T follicular helper cell (primary cell): ENCODE data around the gene CXCL17.
"Not testable (repeated sequence)": the region's sequence is repeated elsewhere in the genome, so short reads cannot be mapped to it uniquely, and the experiment has no call there.

Experiments used
- DNase-seq: peaks from one replicate; pipeline ENCODE4 v3.0.0-alpha.2; 2020; ENCODE audit warnings: low read depth

CXCL17 gene

GRCh38 chr19:42465827-42466280, 23.1 kb upstream of the CXCL17 start:
- no peak for DNase-seq

GRCh38 chr19:42461700-42462324, 19.1 kb upstream of the CXCL17 start:
- DNase-seq: no peak

GRCh38 chr19:42461231-42461630, 18.5 kb upstream of the CXCL17 start:
- DNase-seq: not testable (repeated sequence)

GRCh38 chr19:42459926-42460325, 17.2 kb upstream of the CXCL17 start:
- DNase-seq: no peak

GRCh38 chr19:42455621-42456081, 12.9 kb upstream of the CXCL17 start:
- DNase-seq: no peak

GRCh38 chr19:42455086-42455485, 12.3 kb upstream of the CXCL17 start:
- no peak for DNase-seq

- DNase-seq: no peak
Observed at GRCh38 chr19:42452590-42452989, 9.8 kb upstream of the CXCL17 start.

- DNase-seq: peak; percentile 68
Observed at GRCh38 chr19:42450314-42450934, 7.7 kb upstream of the CXCL17 start.

GRCh38 chr19:42448306-42448705, 5.6 kb upstream of the CXCL17 start:
- DNase-seq: not testable (repeated sequence)

- DNase-seq: no peak
Observed at GRCh38 chr19:42445948-42446347, 3.2 kb upstream of the CXCL17 start.

GRCh38 chr19:42443944-42444398, 1.2 kb upstream of the CXCL17 start:
- DNase-seq: no peak

GRCh38 chr19:42441049-42441445, 1.7 kb downstream of the CXCL17 start:
- no peak for DNase-seq

GRCh38 chr19:42440357-42441048, 2.2 kb downstream of the CXCL17 start:
- DNase-seq: peak; percentile 69

GRCh38 chr19:42436006-42436405, 6.7 kb downstream of the CXCL17 start:
- DNase-seq: no peak

- no peak for DNase-seq
Observed at GRCh38 chr19:42435316-42435715, 7.4 kb downstream of the CXCL17 start.

GRCh38 chr19:42433503-42434260, 9.1 kb downstream of the CXCL17 start:
- DNase-seq: peak; percentile 52

- no peak for DNase-seq
Observed at GRCh38 chr19:42431486-42431885, 11.3 kb downstream of the CXCL17 start.

- no peak for DNase-seq
Observed at GRCh38 chr19:42428676-42429075, 14.1 kb downstream of the CXCL17 start.

- DNase-seq: no peak
Observed at GRCh38 chr19:42427313-42427712, 15.4 kb downstream of the CXCL17 start, which contains the start of gene LIPE. Gene LIPE (minus strand): TSS chr19:42427388. CDS start chr19:42427149, 239 bp downstream.

- no peak for DNase-seq
Observed at GRCh38 chr19:42426643-42427042, 16.1 kb downstream of the CXCL17 start.

GRCh38 chr19:42424712-42425131, 18.0 kb downstream of the CXCL17 start:
- DNase-seq: no peak

- no peak for DNase-seq
Observed at GRCh38 chr19:42424345-42424707, 18.4 kb downstream of the CXCL17 start.
